ENCODE results near the gene GPD1L.

DNA sequence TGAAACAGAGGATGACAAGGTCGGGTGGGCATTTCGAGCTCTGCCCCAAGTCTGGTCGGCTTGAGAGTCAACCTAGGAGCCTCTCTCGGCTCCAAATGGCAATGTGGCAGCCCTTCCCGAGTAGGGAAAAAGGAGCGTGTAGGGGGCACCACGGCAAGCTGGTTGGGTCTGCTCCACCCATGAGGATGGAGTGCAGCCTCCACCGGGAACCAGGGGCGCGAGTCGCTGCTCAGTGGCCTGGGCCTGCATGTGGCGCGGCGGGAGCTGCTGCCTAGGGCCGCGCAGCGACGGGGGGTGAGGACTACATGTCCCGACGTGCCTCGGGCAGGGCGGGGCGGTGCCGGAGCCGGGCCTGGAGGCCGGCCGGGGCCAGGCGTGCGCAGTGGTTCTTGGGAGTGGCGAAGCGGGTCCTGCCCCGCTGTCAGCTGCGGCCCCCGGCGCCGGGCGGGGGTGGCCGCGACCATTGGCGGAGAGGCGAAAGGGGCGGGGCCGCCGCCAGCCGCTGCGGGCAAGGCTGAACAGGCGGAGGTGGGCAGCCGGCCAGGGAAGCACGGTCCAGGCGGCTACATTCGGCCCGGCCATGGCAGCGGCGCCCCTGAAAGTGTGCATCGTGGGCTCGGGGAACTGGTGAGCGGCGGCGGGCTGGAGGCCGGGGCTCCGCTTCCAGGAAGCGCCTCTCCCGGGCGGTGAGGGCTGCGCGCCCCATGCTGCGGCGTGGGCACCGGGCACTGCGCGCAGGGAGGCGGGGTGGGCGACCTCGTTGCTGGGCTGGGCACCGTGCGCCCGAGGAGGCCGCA is at the start of gene GPD1L:
- TF ChIP-seq, protein P1, sequence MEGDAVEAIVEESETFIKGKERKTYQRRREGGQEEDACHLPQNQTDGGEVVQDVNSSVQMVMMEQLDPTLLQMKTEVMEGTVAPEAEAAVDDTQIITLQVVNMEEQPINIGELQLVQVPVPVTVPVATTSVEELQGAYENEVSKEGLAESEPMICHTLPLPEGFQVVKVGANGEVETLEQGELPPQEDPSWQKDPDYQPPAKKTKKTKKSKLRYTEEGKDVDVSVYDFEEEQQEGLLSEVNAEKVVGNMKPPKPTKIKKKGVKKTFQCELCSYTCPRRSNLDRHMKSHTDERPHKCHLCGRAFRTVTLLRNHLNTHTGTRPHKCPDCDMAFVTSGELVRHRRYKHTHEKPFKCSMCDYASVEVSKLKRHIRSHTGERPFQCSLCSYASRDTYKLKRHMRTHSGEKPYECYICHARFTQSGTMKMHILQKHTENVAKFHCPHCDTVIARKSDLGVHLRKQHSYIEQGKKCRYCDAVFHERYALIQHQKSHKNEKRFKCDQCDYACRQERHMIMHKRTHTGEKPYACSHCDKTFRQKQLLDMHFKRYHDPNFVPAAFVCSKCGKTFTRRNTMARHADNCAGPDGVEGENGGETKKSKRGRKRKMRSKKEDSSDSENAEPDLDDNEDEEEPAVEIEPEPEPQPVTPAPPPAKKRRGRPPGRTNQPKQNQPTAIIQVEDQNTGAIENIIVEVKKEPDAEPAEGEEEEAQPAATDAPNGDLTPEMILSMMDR (IDR thresholded peaks at IDR 0.05; ENCODE audit: insufficient read depth, low read length, poor library complexity, severe bottlenecking): no peak
- TF ChIP-seq EZH2phosphoT487 (conservative IDR thresholded peaks at IDR 0.05; ENCODE audit: low read length): no peak
